H1 (cell line): ENCODE data around the gene ANO2. TPM values are rescaled to one million over a fixed set of nuclear protein-coding genes. Genes with fewer than 3 reads are reported as not detected.
"Not testable (repeated sequence)": the region's sequence is repeated elsewhere in the genome, so short reads cannot be mapped to it uniquely, and the experiment has no call there.

Experiments
- CTCF ChIA-PET: fragments of 300-600 bp; sonication (Branson Sonifier 250); formaldehyde crosslinking; loops from one replicate; lab custom pipeline; 2021; ENCODE audit not compliant: partially characterized antibody; lab: Charles Lee
- POLR2A ChIA-PET: fragments of 300-600 bp; sonication (Branson Sonifier 250); formaldehyde crosslinking; loops from one replicate; lab custom pipeline; 2021; ENCODE audit warnings: inconsistent platforms; ENCODE audit not compliant: partially characterized antibody; lab: Charles Lee
- DNase-seq, 2 experiments: peaks; one replicate each; pipeline versions ENCODE4 v3.0.0 to v3.0.0-alpha.2; 2010 to 2022; ENCODE audit warnings: low spot score in 2 of 2, low read depth in 1 of 2, mixed read lengths in 1 of 2
- FAIRE-seq: peaks from 2 replicates; lab custom pipeline; 2011; peaks lifted over from hg19 to GRCh38; lab: Jason Lieb, UNC
- H2AFZ ChIP-seq: 2 replicates; pipeline ENCODE4 v1.8.1; 2012; ENCODE audit warnings: low read length, inconsistent platforms
- H2AK5ac ChIP-seq: 2 replicates; pipeline ENCODE4 v1.6.1; 2013; ENCODE audit warnings: low read depth, low read length
- H2BK120ac ChIP-seq: replicated peaks from 2 replicates; pipeline ENCODE3; 2013; ENCODE audit warnings: low read depth, low read length, inconsistent platforms
- H2BK12ac ChIP-seq: 2 replicates; pipeline ENCODE4 v1.6.1; 2013; ENCODE audit warnings: low read depth, low read length
- H2BK15ac ChIP-seq: 2 replicates; pipeline ENCODE4 v1.6.1; 2013; ENCODE audit warnings: low read length
- H2BK20ac ChIP-seq: 2 replicates; pipeline ENCODE4 v1.6.1; 2013; ENCODE audit warnings: low read length
- H2BK5ac ChIP-seq: 2 replicates; pipeline ENCODE4 v1.6.1; 2013; ENCODE audit warnings: low read depth, low read length
- H3K14ac ChIP-seq: 2 replicates; pipeline ENCODE4 v1.6.1; 2013; ENCODE audit warnings: inconsistent platforms; ENCODE audit not compliant: insufficient read length
- H3K18ac ChIP-seq: 2 replicates; pipeline ENCODE4 v1.6.1; 2013; ENCODE audit warnings: low read length; ENCODE audit errors: extremely low read depth
- H3K23ac ChIP-seq: 2 replicates; pipeline ENCODE4 v1.6.1; 2013; ENCODE audit warnings: inconsistent platforms; ENCODE audit not compliant: insufficient read length
- H3K23me2 ChIP-seq: 2 replicates; pipeline ENCODE4 v1.6.1; 2013; ENCODE audit warnings: low read depth, low read length
- H3K27ac ChIP-seq: 2 replicates; pipeline ENCODE4 v1.6.1; 2011; ENCODE audit warnings: low read depth, low read length, inconsistent platforms
- H3K27me3 ChIP-seq, 4 experiments: replicated peaks in 1 of 4; 1 replicate in 1 of 4; 2 replicates in 3 of 4; pipeline versions ENCODE4 v1.6.1 to v1.8.1; 2011 to 2013; ENCODE audit warnings: low read length in 3 of 4, mild to moderate bottlenecking in 3 of 4, inconsistent platforms in 2 of 4, mixed read lengths in 2 of 4, moderate library complexity in 1 of 4; ENCODE audit not compliant: control insufficient read depth in 3 of 4, insufficient read depth in 3 of 4; ENCODE audit errors: extremely low read depth in 1 of 4
- H3K36me3 ChIP-seq, 4 experiments: 2 replicates each; pipeline versions ENCODE4 v1.6.1 to v1.8.1; 2011 to 2013; ENCODE audit warnings: mild to moderate bottlenecking in 4 of 4, low read length in 3 of 4, moderate library complexity in 2 of 4, control low read depth in 1 of 4, inconsistent platforms in 1 of 4; ENCODE audit not compliant: insufficient read depth in 4 of 4, control insufficient read depth in 2 of 4
- H3K4ac ChIP-seq: replicated peaks from 2 replicates; pipeline ENCODE3; 2013; ENCODE audit warnings: low read length, low read depth, mixed read lengths, inconsistent platforms; ENCODE audit not compliant: insufficient read length
- H3K4me1 ChIP-seq, 4 experiments: replicated peaks in 1 of 4; 1 replicate in 1 of 4; 2 replicates in 3 of 4; pipeline versions ENCODE4 v1.6.1 to v1.8.1; 2011 to 2013; ENCODE audit warnings: low read length in 3 of 4, inconsistent platforms in 2 of 4, mixed read lengths in 1 of 4; ENCODE audit not compliant: insufficient read depth in 4 of 4, control insufficient read depth in 3 of 4
- H3K4me2 ChIP-seq, 2 experiments: 2 replicates each; pipeline versions ENCODE4 v1.6.1 to v1.8.1; 2011 to 2013; ENCODE audit warnings: low read depth in 2 of 2, low read length in 2 of 2, control low read depth in 1 of 2, inconsistent platforms in 1 of 2, mild to moderate bottlenecking in 1 of 2; ENCODE audit not compliant: insufficient read depth in 1 of 2
- H3K4me3 ChIP-seq, 4 experiments: fragments of 200-600, 300-600 bp in 1 of 4; sonication (generic), shearing (Covaris generic), sonication (Bioruptor Twin) in 1 of 4; 2 replicates each; pipeline versions ENCODE4 v1.5.1 to v1.8.1; 2011 to 2016; ENCODE audit warnings: low read length in 4 of 4, low read depth in 3 of 4, control low read depth in 2 of 4, inconsistent platforms in 2 of 4, mild to moderate bottlenecking in 2 of 4, mixed read lengths in 1 of 4, moderate library complexity in 1 of 4; ENCODE audit not compliant: insufficient read depth in 2 of 4; ENCODE audit errors: extremely low read depth in 1 of 4
- H3K56ac ChIP-seq: replicated peaks from 2 replicates; pipeline ENCODE3; 2013; ENCODE audit warnings: low read depth, mild to moderate bottlenecking, mixed read lengths, low read length, inconsistent platforms; ENCODE audit not compliant: insufficient read length
- H3K79me1 ChIP-seq: 2 replicates; pipeline ENCODE4 v1.6.1; 2013; ENCODE audit warnings: low read depth, low read length, control low read depth
- H3K79me2 ChIP-seq, 2 experiments: 2 replicates each; pipeline versions ENCODE4 v1.6.1 to v1.8.1; 2012 to 2013; ENCODE audit warnings: low read length in 2 of 2, mild to moderate bottlenecking in 2 of 2, inconsistent platforms in 1 of 2; ENCODE audit not compliant: insufficient read depth in 2 of 2, control insufficient read depth in 1 of 2
- H3K9ac ChIP-seq, 4 experiments: replicated peaks in 1 of 4; 1 replicate in 1 of 4; 2 replicates in 3 of 4; pipeline versions ENCODE4 v1.6.1 to v1.8.1; 2011 to 2013; ENCODE audit warnings: low read depth in 3 of 4, low read length in 3 of 4, control low read depth in 2 of 4, mild to moderate bottlenecking in 2 of 4, moderate library complexity in 2 of 4, inconsistent platforms in 1 of 4; ENCODE audit errors: extremely low read depth in 1 of 4
- H3K9me3 ChIP-seq, 2 experiments: 2 replicates each; pipeline versions ENCODE4 v1.6.1 to v1.8.1; 2012 to 2013; ENCODE audit warnings: mild to moderate bottlenecking in 2 of 2, moderate library complexity in 2 of 2, control low read depth in 1 of 2, inconsistent platforms in 1 of 2, low read depth in 1 of 2, low read length in 1 of 2, mixed read lengths in 1 of 2; ENCODE audit not compliant: insufficient read depth in 2 of 2
- H4K20me1 ChIP-seq, 2 experiments: replicated peaks in 1 of 2; 2 replicates each; pipeline versions ENCODE3 to v1.8.1; 2011 to 2013; ENCODE audit warnings: inconsistent platforms in 2 of 2, low read length in 2 of 2, mild to moderate bottlenecking in 1 of 2; ENCODE audit not compliant: insufficient read depth in 2 of 2, control insufficient read depth in 1 of 2
- H4K5ac ChIP-seq: 2 replicates; pipeline ENCODE4 v1.6.1; 2013; ENCODE audit warnings: low read length, low read depth, mixed read lengths, inconsistent platforms; ENCODE audit not compliant: insufficient read length
- H4K8ac ChIP-seq: 2 replicates; pipeline ENCODE4 v1.8.0; 2013; ENCODE audit warnings: mild to moderate bottlenecking, moderate library complexity, low read length, inconsistent platforms; ENCODE audit not compliant: insufficient read depth; ENCODE audit errors: extremely low read depth
- H4K91ac ChIP-seq: replicated peaks from 2 replicates; pipeline ENCODE3; 2013; ENCODE audit warnings: low read length, mixed read lengths, inconsistent platforms; ENCODE audit not compliant: insufficient read length
- WGBS, 2 experiments: shearing (Covaris generic) in 1 of 2; methylation state at CpG; one replicate each; pipeline versions ENCODE4 v1.1.6 to v1.1.7; 2013 to 2015; ENCODE audit warnings: low lambda C conversion rate in 2 of 2, mixed read lengths in 2 of 2, inconsistent platforms in 1 of 2, low coverage in 1 of 2, missing lambda C conversion rate in 1 of 2; ENCODE audit not compliant: insufficient replicate concordance in 2 of 2, insufficient coverage in 1 of 2, insufficient read length in 1 of 2; ENCODE audit errors: extremely low coverage in 1 of 2, missing lambda C conversion rate in 1 of 2; 5-methylcytosine and 5-hydroxymethylcytosine counted together
- polyA plus RNA-seq, 7 experiments: library from polyadenylated mRNA; depleted of rRNA in 3 of 7; stranded (reverse) in 5 of 7; unstranded in 2 of 7; fragments of >200 nt in 5 of 7; fragments of 200-250 nt in 2 of 7; gene quantifications; 1 replicate in 5 of 7; 2 replicates in 1 of 7; 4 replicates in 1 of 7; pipeline versions ENCODE4 v1.2.1 to v1.2.3, GENCODE V29; 2011 to 2013; ENCODE audit warnings: missing spikeins in 2 of 7, mixed read lengths in 2 of 7
- total RNA-seq: library from RNA; stranded (reverse); fragmentation: NEBNext Ultra II Directional; extraction: Animal tissue kit (Norgen Biotek cat#: 25700); gene quantifications from 2 replicates; pipeline ENCODE4 v1.2.1, GENCODE V29; 2021

Gene ANO2
- total and polyA plus RNA-seq, 2 of the 8 experiments (the other 6 are each of a cell fraction or from before 2014, with no cell fraction given) = 1.9 to 5.5 TPM

DNA sequence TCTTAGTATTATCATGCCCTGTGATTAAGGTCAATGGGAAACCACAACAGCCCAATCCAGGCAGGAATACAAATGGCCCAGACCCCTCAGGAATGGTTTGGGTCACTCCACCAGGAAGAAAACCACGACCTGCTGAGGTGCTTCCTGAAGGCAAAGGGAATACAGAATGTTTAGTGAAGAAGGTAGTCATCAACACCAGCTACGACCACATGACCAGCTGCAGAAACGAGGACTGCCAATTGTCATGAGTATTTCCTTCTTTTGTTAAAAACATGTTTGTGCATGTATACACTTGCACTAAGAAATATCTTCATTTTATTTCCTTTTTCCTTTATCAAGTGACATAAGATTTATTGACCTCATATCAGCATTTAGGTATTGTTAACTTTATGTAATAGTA lies 119.3 kb downstream of the ANO2 start:
- H4K91ac ChIP-seq, H3K79me1 ChIP-seq, H2BK120ac ChIP-seq, H3K23me2 ChIP-seq, H3K27me3 ChIP-seq, H2AFZ ChIP-seq, H4K8ac ChIP-seq, POLR2A ChIA-PET, H3K4ac ChIP-seq, H3K9ac ChIP-seq, H3K14ac ChIP-seq, H3K56ac ChIP-seq, FAIRE-seq, H2AK5ac ChIP-seq, CTCF ChIA-PET, H2BK12ac ChIP-seq, DNase-seq, H3K36me3 ChIP-seq, H3K27ac ChIP-seq, H3K4me3 ChIP-seq, H3K4me2 ChIP-seq, H2BK20ac ChIP-seq, H2BK5ac ChIP-seq, H4K20me1 ChIP-seq, H4K5ac ChIP-seq, H3K18ac ChIP-seq, H3K23ac ChIP-seq, H3K79me2 ChIP-seq, H2BK15ac ChIP-seq: not testable (repeated sequence)
- 84% methylated on average over 3 of the region's 3 CpGs; no CpG with 5 or more reads in 1 of the 2 experiments for WGBS, 2 experiments
- Histone ChIP-seq H3K9me3 (peaks cover 0 to 13% of the 10 kb centered on the region in 2 experiments; a peak in 2 of 4 replicates), H3K4me1 (peaks cover 4 to 13% (median 8%) of the 10 kb centered on the region in 4 experiments)

DNA sequence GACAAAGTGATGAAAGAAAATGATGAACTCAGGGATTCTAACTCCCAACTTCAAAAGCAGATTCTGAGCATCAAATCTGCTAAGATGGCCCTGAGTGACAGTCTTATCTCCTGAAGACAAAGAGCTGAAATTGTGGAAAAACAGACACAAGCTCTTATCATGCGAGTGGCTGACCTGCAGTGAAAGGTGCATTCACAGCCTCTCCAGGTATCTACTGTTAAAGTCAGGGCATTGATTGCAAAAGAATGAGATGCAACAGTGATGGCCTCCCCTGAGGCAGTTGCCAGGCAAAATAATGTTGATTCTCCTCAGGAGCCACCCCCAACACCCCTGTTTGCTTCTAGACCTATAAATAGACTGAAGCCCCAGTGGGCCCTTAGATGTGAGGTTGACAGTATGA lies 126.2 kb downstream of the ANO2 start:
- H3K23me2 ChIP-seq, FAIRE-seq, DNase-seq, H2BK15ac ChIP-seq, H3K4me3 ChIP-seq, H3K4me1 ChIP-seq, H2BK5ac ChIP-seq, H3K14ac ChIP-seq, H2AFZ ChIP-seq, POLR2A ChIA-PET, H3K23ac ChIP-seq, H3K4ac ChIP-seq, H3K79me2 ChIP-seq, H3K27me3 ChIP-seq, H2AK5ac ChIP-seq, H2BK20ac ChIP-seq, H4K91ac ChIP-seq, H3K18ac ChIP-seq, H2BK120ac ChIP-seq, H2BK12ac ChIP-seq, H3K56ac ChIP-seq, H3K36me3 ChIP-seq, H4K8ac ChIP-seq, H4K5ac ChIP-seq, H3K4me2 ChIP-seq, H3K79me1 ChIP-seq, H3K9ac ChIP-seq, H3K27ac ChIP-seq, H4K20me1 ChIP-seq: not testable (repeated sequence)
- H3K9me3 ChIP-seq = peaks cover 4 to 21% of the 10 kb centered on the region in 2 experiments; a peak in 2 of 4 replicates
- WGBS, 2 experiments = 90% methylated on average over 1 of the region's 1 CpG; no CpG with 5 or more reads in 1 of the 2 experiments
- CTCF ChIA-PET = interaction anchor here (0.8 kb wide), 1 partner anchor 380 kb away, joined by 3 read pairs; no protein-coding TSS in a partner anchor
